ENCODE measurements around the gene ARPC5L. TPM values are rescaled to one million over a fixed set of nuclear protein-coding genes. Genes with fewer than 3 reads are reported as not detected.

ARPC5L gene
- total RNA-seq: 31.7 TPM
- polyA plus RNA-seq (ENCODE audit: insufficient read depth, low read depth, low replicate concordance): 52.7 TPM
- long read RNA-seq, donor 1, transcript ARPC5L-201 (4 exons, 1,325 nt): major isoform, 12 of 13 reads
- long read RNA-seq, donor 1, partial matches to known transcripts: 0 of 13 reads
- long read RNA-seq, donor 1, other reads (novel, unspliced or antisense): 0 of 13 reads
- long read RNA-seq, donor 2, transcript ARPC5L-201 (4 exons, 1,325 nt): major isoform, 18 of 28 reads
- long read RNA-seq, donor 2, partial matches to known transcripts: 10 of 28 reads
- long read RNA-seq, donor 2, other reads (novel, unspliced or antisense): 0 of 28 reads
- long read RNA-seq, donor 3, transcript ARPC5L-201 (4 exons, 1,325 nt): major isoform, 19 of 20 reads
- long read RNA-seq, donor 3, partial matches to known transcripts: 0 of 20 reads
- long read RNA-seq, donor 3, other reads (novel, unspliced or antisense): 0 of 20 reads
- long read RNA-seq, donor 4, transcript ARPC5L-201 (4 exons, 1,325 nt): major isoform, 20 of 22 reads
- long read RNA-seq, donor 4, partial matches to known transcripts: 0 of 22 reads
- long read RNA-seq, donor 4, other reads (novel, unspliced or antisense): 0 of 22 reads
- long read RNA-seq, donor 5, partial matches to known transcripts: 0 of 2 reads
- long read RNA-seq, donor 5, other reads (novel, unspliced or antisense): 0 of 2 reads
- long read RNA-seq, donor 6, transcript ARPC5L-201 (4 exons, 1,325 nt): major isoform, 16 of 21 reads
- long read RNA-seq, donor 6, partial matches to known transcripts: 5 of 21 reads
- long read RNA-seq, donor 6, other reads (novel, unspliced or antisense): 0 of 21 reads
- long read RNA-seq, donor 7, transcript ARPC5L-201 (4 exons, 1,325 nt): major isoform, 36 of 65 reads
- long read RNA-seq, donor 7, partial matches to known transcripts: 0 of 65 reads
- long read RNA-seq, donor 7, other reads (novel, unspliced or antisense): 28 of 65 reads
- long read RNA-seq, donor 8, transcript ARPC5L-201 (4 exons, 1,325 nt): major isoform, 24 of 25 reads
- long read RNA-seq, donor 8, partial matches to known transcripts: 0 of 25 reads
- long read RNA-seq, donor 8, other reads (novel, unspliced or antisense): 0 of 25 reads
- long read RNA-seq, donor 9, transcript ARPC5L-201 (4 exons, 1,325 nt): major isoform, 12 of 12 reads
- long read RNA-seq, donor 9, partial matches to known transcripts: 0 of 12 reads
- long read RNA-seq, donor 9, other reads (novel, unspliced or antisense): 0 of 12 reads
- long read RNA-seq, donor 10, transcript ARPC5L-201 (4 exons, 1,325 nt): major isoform, 13 of 14 reads
- long read RNA-seq, donor 10, partial matches to known transcripts: 0 of 14 reads
- long read RNA-seq, donor 10, other reads (novel, unspliced or antisense): 0 of 14 reads

DNA sequence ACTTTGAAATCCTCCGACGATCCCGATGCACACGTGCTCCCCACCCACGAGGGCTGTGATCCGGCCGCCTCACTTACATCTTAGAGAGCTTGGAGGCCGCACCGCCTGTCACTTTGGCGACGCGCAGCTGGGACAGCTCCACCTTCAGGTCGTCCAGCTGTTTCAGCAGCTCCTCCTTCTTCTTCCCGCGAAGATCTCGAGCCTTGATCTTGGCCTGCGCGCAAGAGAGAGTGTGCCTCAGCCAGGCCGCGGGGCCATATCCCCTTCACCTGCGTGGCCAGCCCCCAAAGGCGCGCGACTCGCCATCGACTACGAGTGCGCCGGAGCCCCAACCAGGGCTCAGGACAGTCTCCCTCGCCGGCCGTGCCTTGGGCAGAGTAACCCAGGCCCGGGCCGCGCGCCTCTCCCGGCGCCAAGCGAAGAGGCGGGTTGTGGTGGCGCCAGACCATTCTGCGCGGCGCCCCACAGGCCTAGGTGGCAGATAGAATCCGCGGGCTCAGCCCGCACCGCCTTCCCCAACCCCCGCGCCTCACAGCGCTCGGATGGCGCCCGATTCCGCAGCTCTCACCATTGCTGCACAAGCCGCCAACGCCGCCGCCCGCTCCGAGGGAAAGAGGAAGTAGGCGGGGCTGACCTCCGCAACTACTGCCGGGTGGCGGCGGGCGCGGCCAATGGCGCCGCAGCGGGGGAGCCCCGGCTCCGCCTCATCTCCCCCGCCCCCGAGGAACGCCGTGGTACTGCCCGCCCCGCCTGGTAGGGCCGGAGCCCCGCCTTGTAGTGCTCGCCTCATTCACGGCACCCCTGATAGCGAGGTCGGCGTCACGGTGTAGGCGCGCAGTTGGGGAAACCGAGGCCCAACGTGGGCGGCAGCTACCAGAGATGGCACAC is at the start of gene ARPC5L, which contains the start of gene RPL35:
TSS of gene ARPC5L (plus strand) at position 789 of the 888 bp plus-strand sequence. CDS start 7,161 bp downstream, outside the sequence.
TSS of gene RPL35 (minus strand) at position 616 of the 888 bp plus-strand sequence. CDS start at position 571, 45 bp downstream.
- no peaks in the 10 kb centered on the region for H3K27me3 ChIP-seq (ENCODE audit: control insufficient read depth, insufficient read depth, low read length)
- peak within 1 kb of the TSS; percentile 88 to 99 (median 90) for H3K9ac ChIP-seq (ENCODE audit: low read length in 3 of 3)
- no peaks in the 10 kb centered on the region for H3K9me3 ChIP-seq (ENCODE audit: control insufficient read depth in 2 of 3, insufficient read depth in 1 of 3, low read length in 3 of 3)
- H3K36me3 ChIP-seq (ENCODE audit: control insufficient read depth in 2 of 3, insufficient read depth in 3 of 3, low read length in 3 of 3): peaks cover 9 to 32% (median 17%) of the 10 kb centered on the region in 3 donors
- peak within 1 kb of the TSS; percentile 85 to 97 (median 96) for H3K4me3 ChIP-seq (ENCODE audit: low read length in 3 of 3)
- peaks cover 0 to 12% (median 6%) of the 10 kb centered on the region in 3 donors for H3K4me1 ChIP-seq (ENCODE audit: control insufficient read depth in 2 of 3, insufficient read depth in 2 of 3, low read depth in 1 of 3, low read length in 3 of 3)
- intact Hi-C loops (cut with DNase I): no loop called here
- TF ChIP-seq, protein P1, sequence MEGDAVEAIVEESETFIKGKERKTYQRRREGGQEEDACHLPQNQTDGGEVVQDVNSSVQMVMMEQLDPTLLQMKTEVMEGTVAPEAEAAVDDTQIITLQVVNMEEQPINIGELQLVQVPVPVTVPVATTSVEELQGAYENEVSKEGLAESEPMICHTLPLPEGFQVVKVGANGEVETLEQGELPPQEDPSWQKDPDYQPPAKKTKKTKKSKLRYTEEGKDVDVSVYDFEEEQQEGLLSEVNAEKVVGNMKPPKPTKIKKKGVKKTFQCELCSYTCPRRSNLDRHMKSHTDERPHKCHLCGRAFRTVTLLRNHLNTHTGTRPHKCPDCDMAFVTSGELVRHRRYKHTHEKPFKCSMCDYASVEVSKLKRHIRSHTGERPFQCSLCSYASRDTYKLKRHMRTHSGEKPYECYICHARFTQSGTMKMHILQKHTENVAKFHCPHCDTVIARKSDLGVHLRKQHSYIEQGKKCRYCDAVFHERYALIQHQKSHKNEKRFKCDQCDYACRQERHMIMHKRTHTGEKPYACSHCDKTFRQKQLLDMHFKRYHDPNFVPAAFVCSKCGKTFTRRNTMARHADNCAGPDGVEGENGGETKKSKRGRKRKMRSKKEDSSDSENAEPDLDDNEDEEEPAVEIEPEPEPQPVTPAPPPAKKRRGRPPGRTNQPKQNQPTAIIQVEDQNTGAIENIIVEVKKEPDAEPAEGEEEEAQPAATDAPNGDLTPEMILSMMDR (IDR thresholded peaks at IDR 0.05; ENCODE audit: borderline replicate concordance, extremely low read depth, insufficient read depth): no peak
- peak within 1 kb of the TSS; percentile 91 to 93 for H3K27ac ChIP-seq (ENCODE audit: low read depth in 2 of 2, low read length in 2 of 2)
- no peak for FAIRE-seq
- peak; percentile 94 to 98 (median 96) for DNase-seq

DNA sequence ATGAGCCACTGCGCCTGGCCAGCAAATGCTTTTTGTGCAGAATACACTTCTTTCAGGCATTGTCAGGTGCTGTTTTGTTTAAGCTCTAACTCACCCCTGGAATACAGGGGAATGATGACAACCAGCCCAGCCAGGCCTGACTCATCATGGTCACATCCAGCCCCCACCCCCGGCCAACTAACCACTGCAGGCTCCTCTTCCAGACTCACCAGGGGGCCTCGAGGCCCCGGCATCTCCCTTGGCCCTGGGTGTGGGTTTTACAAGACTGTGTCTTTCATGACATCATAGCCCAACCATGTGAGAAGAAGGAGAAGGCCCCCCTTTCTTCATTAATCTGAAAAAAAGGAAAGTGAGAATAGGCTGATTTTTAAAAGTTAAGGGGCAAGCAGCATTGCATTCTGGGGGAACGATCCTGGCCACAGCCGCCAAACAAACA is 49.5 kb upstream of the ARPC5L start:
- Histone ChIP-seq H3K36me3 (ENCODE audit: control insufficient read depth in 2 of 3, insufficient read depth in 3 of 3, low read length in 3 of 3) (no peaks in the 10 kb centered on the region), H3K9ac (ENCODE audit: low read length in 3 of 3) (no peak overlapping the region), H3K4me3 (ENCODE audit: low read length in 3 of 3) (no peak overlapping the region), H3K9me3 (ENCODE audit: control insufficient read depth in 2 of 3, insufficient read depth in 1 of 3, low read length in 3 of 3) (no peaks in the 10 kb centered on the region), H3K27ac (ENCODE audit: low read depth in 2 of 2, low read length in 2 of 2) (no peak overlapping the region), H3K27me3 (ENCODE audit: control insufficient read depth, insufficient read depth, low read length) (no peaks in the 10 kb centered on the region), H3K4me1 (ENCODE audit: control insufficient read depth in 2 of 3, insufficient read depth in 2 of 3, low read depth in 1 of 3, low read length in 3 of 3) (no peaks in the 10 kb centered on the region)
- DNase-seq: peak in 1 of 5 donors; percentile 68
- intact Hi-C loops (cut with DNase I): no loop called here
- no peak for FAIRE-seq
- TF ChIP-seq, protein P1 (IDR thresholded peaks at IDR 0.05; ENCODE audit: borderline replicate concordance, extremely low read depth, insufficient read depth): no peak
